ENCODE measurements around the gene FNBP1.
A peak's percentile ranks its signal among the peaks of the same experiment; 100 is the strongest.

FNBP1 gene

GRCh38 chr9:129929496-129930125 lies 113.4 kb downstream of the FNBP1 start:
- no peak overlapping the region for H3K4me3 ChIP-seq (ENCODE audit: low read depth, low read length)
- TF ChIP-seq MAX (IDR thresholded peaks at IDR 0.05; ENCODE audit: low read depth, low read length) (no peak), CTCF (IDR thresholded peaks at IDR 0.05; ENCODE audit: low read depth, low read length) (no peak), POLR2A (IDR thresholded peaks at IDR 0.05; ENCODE audit: extremely low read depth, insufficient read length) (no peak), MYC (IDR thresholded peaks at IDR 0.05; ENCODE audit: low read depth, low read length) (no peak)
- no peak for DNase-seq (ENCODE audit: low read depth)

- TF ChIP-seq CTCF (IDR thresholded peaks at IDR 0.05; ENCODE audit: low read depth, low read length) (no peak), POLR2A (IDR thresholded peaks at IDR 0.05; ENCODE audit: extremely low read depth, insufficient read length) (no peak), MYC (IDR thresholded peaks at IDR 0.05; ENCODE audit: low read depth, low read length) (no peak), MAX (IDR thresholded peaks at IDR 0.05; ENCODE audit: low read depth, low read length) (no peak)
- DNase-seq (ENCODE audit: low read depth), result no peak
- H3K4me3 ChIP-seq (ENCODE audit: low read depth, low read length), result no peak overlapping the region
These were observed 119.4 kb downstream of the FNBP1 start for GRCh38 chr9:129923589-129923988.

GRCh38 chr9:129921905-129922304 lies 121.1 kb downstream of the FNBP1 start:
- no peak for DNase-seq (ENCODE audit: low read depth)
- no peak overlapping the region for H3K4me3 ChIP-seq (ENCODE audit: low read depth, low read length)
- TF ChIP-seq POLR2A (IDR thresholded peaks at IDR 0.05; ENCODE audit: extremely low read depth, insufficient read length), result no peak
- no peak for TF ChIP-seq MAX (IDR thresholded peaks at IDR 0.05; ENCODE audit: low read depth, low read length)
- no peak for TF ChIP-seq CTCF (IDR thresholded peaks at IDR 0.05; ENCODE audit: low read depth, low read length)
- TF ChIP-seq MYC (IDR thresholded peaks at IDR 0.05; ENCODE audit: low read depth, low read length), result no peak

GRCh38 chr9:129919841-129920240 lies 123.1 kb downstream of the FNBP1 start:
- TF ChIP-seq MAX (IDR thresholded peaks at IDR 0.05; ENCODE audit: low read depth, low read length) (no peak), POLR2A (IDR thresholded peaks at IDR 0.05; ENCODE audit: extremely low read depth, insufficient read length) (no peak), CTCF (IDR thresholded peaks at IDR 0.05; ENCODE audit: low read depth, low read length) (no peak), MYC (IDR thresholded peaks at IDR 0.05; ENCODE audit: low read depth, low read length) (no peak)
- no peak overlapping the region for H3K4me3 ChIP-seq (ENCODE audit: low read depth, low read length)
- DNase-seq (ENCODE audit: low read depth), result peak; percentile 33

GRCh38 chr9:129919277-129919676 lies 123.7 kb downstream of the FNBP1 start:
- no peak for TF ChIP-seq CTCF (IDR thresholded peaks at IDR 0.05; ENCODE audit: low read depth, low read length)
- no peak for TF ChIP-seq MYC (IDR thresholded peaks at IDR 0.05; ENCODE audit: low read depth, low read length)
- TF ChIP-seq POLR2A (IDR thresholded peaks at IDR 0.05; ENCODE audit: extremely low read depth, insufficient read length), result no peak
- no peak for TF ChIP-seq MAX (IDR thresholded peaks at IDR 0.05; ENCODE audit: low read depth, low read length)
- no peak for DNase-seq (ENCODE audit: low read depth)
- H3K4me3 ChIP-seq (ENCODE audit: low read depth, low read length), result no peak overlapping the region
